SK-N-DZ (cell line): ENCODE measurements around the gene MAP2K5.

Experiments
- DNase-seq: peaks from one replicate; pipeline ENCODE4 v3.0.0-alpha.2; 2015; ENCODE audit warnings: low spot score

The MAP2K5 gene

GRCh38 chr15:67835297-67836133 lies 293.0 kb downstream of the MAP2K5 start:
- DNase-seq: no peak

GRCh38 chr15:67836134-67836455 lies 293.6 kb downstream of the MAP2K5 start:
- DNase-seq: no peak

- peak; percentile 59 for DNase-seq
These were observed 294.0 kb downstream of the MAP2K5 start for GRCh38 chr15:67836477-67836876.

- no peak for DNase-seq
These were observed 294.5 kb downstream of the MAP2K5 start for GRCh38 chr15:67836955-67837354.

GRCh38 chr15:67838789-67839332 lies 296.4 kb downstream of the MAP2K5 start:
- peak; percentile 75 for DNase-seq

GRCh38 chr15:67839499-67839928 lies 297.0 kb downstream of the MAP2K5 start:
- DNase-seq: peak; percentile 85

- peak; percentile 94 for DNase-seq
These were observed 297.6 kb downstream of the MAP2K5 start, which contains the start of gene RNU6-1 for GRCh38 chr15:67839929-67840748. Gene RNU6-1 (minus strand): TSS chr15:67840045.

GRCh38 chr15:67840749-67841512 lies 298.4 kb downstream of the MAP2K5 start:
- DNase-seq: peak; percentile 59

GRCh38 chr15:67841513-67841762 lies 298.9 kb downstream of the MAP2K5 start:
- no peak for DNase-seq

- peak; percentile 45 for DNase-seq
These were observed 300.6 kb downstream of the MAP2K5 start for GRCh38 chr15:67843092-67843501.

GRCh38 chr15:67843571-67844387 lies 301.3 kb downstream of the MAP2K5 start:
- no peak for DNase-seq

GRCh38 chr15:67845974-67846373 lies 303.5 kb downstream of the MAP2K5 start:
- no peak for DNase-seq

GRCh38 chr15:67849538-67849937 lies 307.0 kb downstream of the MAP2K5 start:
- no peak for DNase-seq

GRCh38 chr15:67850336-67850735 lies 307.8 kb downstream of the MAP2K5 start:
- no peak for DNase-seq

- no peak for DNase-seq
These were observed 308.6 kb downstream of the MAP2K5 start for GRCh38 chr15:67850994-67851571.

- DNase-seq: no peak
These were observed 309.9 kb downstream of the MAP2K5 start for GRCh38 chr15:67852418-67852817.

GRCh38 chr15:67853454-67853853 lies 311.0 kb downstream of the MAP2K5 start:
- DNase-seq: no peak

GRCh38 chr15:67854358-67854757 lies 311.9 kb downstream of the MAP2K5 start:
- no peak for DNase-seq

- DNase-seq: no peak
These were observed 313.3 kb downstream of the MAP2K5 start for GRCh38 chr15:67855842-67856241.
